Stimulated activated CD8-positive, alpha-beta memory T cell treated with anti-CD3 and anti-CD28 coated beads, Interleukin-12 subunit alpha, Interleukin-12 subunit beta, amount 100 ng/mL, for 24 hours (primary cell): Measurements from ENCODE around the gene CAMKMT.
"Not testable (repeated sequence)": the region's sequence is repeated elsewhere in the genome, so short reads cannot be mapped to it uniquely, and the experiment has no call there.

Experiments
- DNase-seq: peaks from one replicate; pipeline ENCODE4 v3.0.0-alpha.2; 2020; ENCODE audit errors: extremely low read depth

The CAMKMT gene

GRCh38 chr2:44360749-44361329, 908 bp upstream of the CAMKMT start:
- no peak for DNase-seq

- DNase-seq, result no peak
These were observed 664 bp downstream of the CAMKMT start for GRCh38 chr2:44362207-44363015.

- no peak for DNase-seq
These were observed 2.9 kb downstream of the CAMKMT start for GRCh38 chr2:44364604-44365003.

- DNase-seq, result no peak
These were observed 5.8 kb downstream of the CAMKMT start for GRCh38 chr2:44367591-44367990.

GRCh38 chr2:44369392-44369791, 7.6 kb downstream of the CAMKMT start:
- DNase-seq, result no peak

GRCh38 chr2:44371445-44371844, 9.7 kb downstream of the CAMKMT start:
- no peak for DNase-seq

- DNase-seq, result no peak
These were observed 10.5 kb downstream of the CAMKMT start for GRCh38 chr2:44372246-44372645.

GRCh38 chr2:44377486-44377885, 15.7 kb downstream of the CAMKMT start:
- DNase-seq, result no peak

GRCh38 chr2:44385226-44385625, 23.5 kb downstream of the CAMKMT start:
- DNase-seq, result not testable (repeated sequence)

- no peak for DNase-seq
These were observed 27.1 kb downstream of the CAMKMT start for GRCh38 chr2:44388877-44389276.

GRCh38 chr2:44389895-44390294, 28.1 kb downstream of the CAMKMT start:
- no peak for DNase-seq

GRCh38 chr2:44392338-44392943, 30.7 kb downstream of the CAMKMT start:
- DNase-seq, result no peak

- DNase-seq, result no peak
These were observed 35.9 kb downstream of the CAMKMT start for GRCh38 chr2:44397447-44398175.

- no peak for DNase-seq
These were observed 36.6 kb downstream of the CAMKMT start for GRCh38 chr2:44398243-44398897.

- no peak for DNase-seq
These were observed 59.0 kb downstream of the CAMKMT start for GRCh38 chr2:44420725-44421124.

GRCh38 chr2:44424211-44424610, 62.5 kb downstream of the CAMKMT start:
- no peak for DNase-seq

- no peak for DNase-seq
These were observed 67.3 kb downstream of the CAMKMT start for GRCh38 chr2:44429034-44429433.

- DNase-seq, result no peak
These were observed 68.6 kb downstream of the CAMKMT start for GRCh38 chr2:44430342-44430741.

- DNase-seq, result no peak
These were observed 72.1 kb downstream of the CAMKMT start for GRCh38 chr2:44433895-44434294.

GRCh38 chr2:44441200-44441599, 79.5 kb downstream of the CAMKMT start:
- no peak for DNase-seq

- DNase-seq, result no peak
These were observed 80.3 kb downstream of the CAMKMT start for GRCh38 chr2:44442019-44442418.

- DNase-seq, result no peak
These were observed 81.8 kb downstream of the CAMKMT start for GRCh38 chr2:44443517-44443916.
